Fibroblast of lung (primary cell): Measurements from ENCODE around the gene RAP1GAP2.

Experiments
- EZH2 ChIP-seq: IDR thresholded peaks from 2 replicates; pipeline ENCODE4 v1.5.1; 2012; ENCODE audit warnings: low read length, control low read depth, mild to moderate bottlenecking; ENCODE audit errors: missing control alignments
- TF ChIP-seq, protein P1 (sequence below), 2 donors: IDR thresholded peaks in 1 of 2; conservative IDR thresholded peaks in 1 of 2; 1 replicate in 1 of 2; 2 replicates in 1 of 2; pipeline ENCODE4 v1.5.1; 2011 to 2012; ENCODE audit warnings: low read length in 2 of 2, control low read depth in 1 of 2, inconsistent platforms in 1 of 2, low read depth in 1 of 2, mild to moderate bottlenecking in 1 of 2

DNA sequence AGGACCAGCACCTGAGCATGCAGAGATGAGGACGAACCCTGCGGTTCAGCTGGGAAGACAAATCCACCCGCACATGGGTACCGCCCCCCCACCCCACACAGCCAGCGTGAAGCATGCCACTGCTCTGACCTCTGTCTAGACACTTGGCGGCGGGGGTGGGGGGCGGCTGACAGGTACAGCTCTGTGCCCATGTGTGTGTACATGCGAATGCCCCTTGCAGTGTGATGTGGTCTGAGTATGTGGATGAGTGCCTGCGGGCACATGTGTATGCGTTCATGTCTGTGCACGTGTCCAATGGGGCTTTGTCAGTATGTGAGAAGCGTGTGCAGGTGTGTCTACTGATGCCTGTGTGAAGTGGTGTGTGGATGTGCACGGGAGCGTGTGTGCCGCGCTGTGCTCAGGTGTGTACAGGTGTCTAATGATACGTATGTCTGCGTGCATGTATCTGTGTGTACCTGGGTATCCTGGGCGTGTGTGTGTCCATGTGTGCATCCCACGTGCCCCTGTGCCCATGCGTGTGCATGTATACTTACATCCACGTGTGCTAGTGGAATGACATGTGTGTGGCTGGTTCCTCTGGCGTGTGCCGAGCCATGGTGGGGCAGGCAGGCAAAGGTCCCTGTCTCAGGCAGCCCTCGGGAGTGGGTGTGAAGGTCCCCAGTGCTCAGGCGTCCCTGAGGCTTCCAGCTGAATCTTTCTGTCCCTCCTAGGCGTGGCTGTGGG is 636 bp upstream of the RAP1GAP2 start:
- TF ChIP-seq, protein P1, sequence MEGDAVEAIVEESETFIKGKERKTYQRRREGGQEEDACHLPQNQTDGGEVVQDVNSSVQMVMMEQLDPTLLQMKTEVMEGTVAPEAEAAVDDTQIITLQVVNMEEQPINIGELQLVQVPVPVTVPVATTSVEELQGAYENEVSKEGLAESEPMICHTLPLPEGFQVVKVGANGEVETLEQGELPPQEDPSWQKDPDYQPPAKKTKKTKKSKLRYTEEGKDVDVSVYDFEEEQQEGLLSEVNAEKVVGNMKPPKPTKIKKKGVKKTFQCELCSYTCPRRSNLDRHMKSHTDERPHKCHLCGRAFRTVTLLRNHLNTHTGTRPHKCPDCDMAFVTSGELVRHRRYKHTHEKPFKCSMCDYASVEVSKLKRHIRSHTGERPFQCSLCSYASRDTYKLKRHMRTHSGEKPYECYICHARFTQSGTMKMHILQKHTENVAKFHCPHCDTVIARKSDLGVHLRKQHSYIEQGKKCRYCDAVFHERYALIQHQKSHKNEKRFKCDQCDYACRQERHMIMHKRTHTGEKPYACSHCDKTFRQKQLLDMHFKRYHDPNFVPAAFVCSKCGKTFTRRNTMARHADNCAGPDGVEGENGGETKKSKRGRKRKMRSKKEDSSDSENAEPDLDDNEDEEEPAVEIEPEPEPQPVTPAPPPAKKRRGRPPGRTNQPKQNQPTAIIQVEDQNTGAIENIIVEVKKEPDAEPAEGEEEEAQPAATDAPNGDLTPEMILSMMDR (conservative IDR thresholded peaks at IDR 0.05 in 1 of 2, IDR thresholded peaks at IDR 0.05 in 1 of 2; ENCODE audit: low read depth in 1 of 2, low read length in 2 of 2), result no peak
- no peak for TF ChIP-seq EZH2
